Omental fat pad (tissue), 4 donors: ENCODE data around the gene RNF43. TPM values are rescaled to one million over a fixed set of nuclear protein-coding genes. Genes with fewer than 3 reads are reported as not detected.

Source experiments
- ATAC-seq: fragments of 150-250 bp; one replicate; pipeline ENCODE4 v1.9.1; 2016; ENCODE audit warnings: mild to moderate bottlenecking, moderate library complexity; ENCODE audit not compliant: low FRiP score
- DNase-seq: peaks from one replicate; pipeline ENCODE4 v3.0.0-alpha.2; 2019; ENCODE audit warnings: low spot score
- total RNA-seq, 4 donors: library from RNA; depleted of rRNA; stranded (reverse); fragments of >200 nt; gene quantifications; one replicate each; pipeline ENCODE4 v1.1.0, GENCODE V29; 2016
- TF ChIP-seq, protein P1 (sequence below), 3 donors: fragments of 450-650 bp; IDR thresholded peaks; one replicate each; pipeline ENCODE4 v1.5.1; 2016 to 2017; ENCODE audit warnings: antibody characterized with exemption in 3 of 3, mild to moderate bottlenecking in 3 of 3, moderate library complexity in 2 of 3

RNF43 gene
- total RNA-seq, 4 donors from 2014 or later: 0.19 to 0.28 TPM; not detected in 2

- TF ChIP-seq, protein P1, sequence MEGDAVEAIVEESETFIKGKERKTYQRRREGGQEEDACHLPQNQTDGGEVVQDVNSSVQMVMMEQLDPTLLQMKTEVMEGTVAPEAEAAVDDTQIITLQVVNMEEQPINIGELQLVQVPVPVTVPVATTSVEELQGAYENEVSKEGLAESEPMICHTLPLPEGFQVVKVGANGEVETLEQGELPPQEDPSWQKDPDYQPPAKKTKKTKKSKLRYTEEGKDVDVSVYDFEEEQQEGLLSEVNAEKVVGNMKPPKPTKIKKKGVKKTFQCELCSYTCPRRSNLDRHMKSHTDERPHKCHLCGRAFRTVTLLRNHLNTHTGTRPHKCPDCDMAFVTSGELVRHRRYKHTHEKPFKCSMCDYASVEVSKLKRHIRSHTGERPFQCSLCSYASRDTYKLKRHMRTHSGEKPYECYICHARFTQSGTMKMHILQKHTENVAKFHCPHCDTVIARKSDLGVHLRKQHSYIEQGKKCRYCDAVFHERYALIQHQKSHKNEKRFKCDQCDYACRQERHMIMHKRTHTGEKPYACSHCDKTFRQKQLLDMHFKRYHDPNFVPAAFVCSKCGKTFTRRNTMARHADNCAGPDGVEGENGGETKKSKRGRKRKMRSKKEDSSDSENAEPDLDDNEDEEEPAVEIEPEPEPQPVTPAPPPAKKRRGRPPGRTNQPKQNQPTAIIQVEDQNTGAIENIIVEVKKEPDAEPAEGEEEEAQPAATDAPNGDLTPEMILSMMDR (IDR thresholded peaks at IDR 0.05): no peak
- ATAC-seq: no peak
- DNase-seq: no peak
These were observed 34.5 kb downstream of the RNF43 start for GRCh38 chr17:58382872-58383242.

DNA sequence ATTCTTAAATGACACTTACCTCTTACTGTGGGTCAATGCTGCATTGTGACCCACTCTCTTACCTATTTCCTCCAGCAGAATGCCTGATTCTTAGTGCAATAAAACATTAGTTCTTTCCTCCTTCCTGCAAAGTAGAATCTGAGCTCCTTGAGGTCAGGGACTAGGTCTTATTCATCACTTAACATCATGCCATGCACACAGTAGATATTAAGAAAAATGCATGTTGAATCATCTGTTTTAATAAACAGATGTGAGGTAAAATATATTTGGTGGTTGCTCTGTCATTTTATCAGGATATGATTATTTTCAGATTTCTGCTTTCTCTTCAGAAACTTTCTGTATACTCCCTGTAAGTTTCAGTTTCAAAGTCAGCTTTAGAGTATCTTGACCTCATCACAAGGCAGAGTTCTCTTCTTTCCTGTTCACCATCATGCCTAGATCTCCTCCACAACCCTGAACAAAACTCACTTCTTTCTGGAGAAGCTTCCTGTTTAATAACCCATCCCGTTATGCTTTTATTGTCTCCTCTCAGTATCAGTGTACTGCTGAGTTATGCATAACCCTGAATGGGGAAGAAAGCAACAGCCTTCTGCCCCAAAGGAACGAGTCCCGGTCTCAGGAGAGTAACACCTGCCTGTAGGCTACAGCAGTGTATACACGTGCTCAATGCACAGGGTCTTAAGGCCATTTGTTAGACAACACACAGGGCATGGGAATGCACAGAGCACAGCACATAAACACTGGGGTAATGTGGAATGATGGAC, 35.0 kb downstream of the RNF43 start:
- TF ChIP-seq, protein P1 (IDR thresholded peaks at IDR 0.05): no peak

GRCh38 chr17:58381124-58382035, 36.0 kb downstream of the RNF43 start:
- ATAC-seq (no peak), DNase-seq (no peak)
- TF ChIP-seq, protein P1 (IDR thresholded peaks at IDR 0.05): no peak

More for the DNA sequence above, 35.0 kb downstream of the RNF43 start:
- ATAC-seq: no peak
- no peak for DNase-seq

DNA sequence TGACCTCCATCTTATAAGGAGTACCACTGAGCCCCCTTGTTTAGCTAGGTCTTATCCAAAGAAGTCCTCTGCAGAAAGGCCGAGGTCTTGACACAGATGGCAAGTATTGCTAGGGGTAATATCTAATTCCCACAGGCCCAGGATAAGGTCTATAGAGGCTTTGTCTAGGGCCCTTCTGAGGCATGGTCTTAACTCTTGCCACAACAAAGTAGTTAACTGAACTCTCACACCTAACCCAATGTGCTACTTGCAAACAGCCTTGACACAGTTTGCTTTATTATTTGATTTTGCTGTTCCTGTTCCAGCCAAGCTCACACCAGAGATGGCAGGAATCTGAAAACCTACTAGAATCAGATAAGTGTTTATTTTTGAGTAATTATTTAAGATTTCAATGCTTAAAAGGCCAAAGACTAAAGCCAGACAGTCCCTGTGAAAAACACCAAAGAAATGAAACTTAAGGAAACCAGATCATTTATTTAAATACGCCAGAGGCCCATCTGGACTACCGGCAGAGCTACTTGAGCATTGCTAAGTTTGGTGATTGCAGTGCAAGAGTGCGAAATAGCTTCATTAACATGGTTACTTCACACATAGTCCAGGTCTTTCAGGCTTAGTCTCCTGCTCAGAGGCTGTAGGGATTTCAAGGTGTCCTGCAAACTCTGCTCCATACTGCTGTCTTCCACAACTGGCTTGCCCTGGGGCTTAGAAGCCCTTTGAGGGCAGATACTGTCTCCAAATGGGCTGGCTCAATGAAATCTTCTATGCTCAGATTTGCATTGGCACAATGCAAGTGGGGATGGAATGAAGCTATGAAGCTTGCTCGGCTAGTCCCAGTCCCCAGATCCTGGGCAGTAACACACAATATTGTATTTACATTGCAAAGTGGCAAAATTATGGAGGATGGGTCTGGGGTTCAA, 36.9 kb downstream of the RNF43 start:
- TF ChIP-seq, protein P1 (IDR thresholded peaks at IDR 0.05): no peak
- ATAC-seq (no peak), DNase-seq (no peak)

GRCh38 chr17:58379511-58379824, 37.9 kb downstream of the RNF43 start:
- no peak for ATAC-seq
- TF ChIP-seq, protein P1 (IDR thresholded peaks at IDR 0.05): no peak
- DNase-seq: no peak

DNA sequence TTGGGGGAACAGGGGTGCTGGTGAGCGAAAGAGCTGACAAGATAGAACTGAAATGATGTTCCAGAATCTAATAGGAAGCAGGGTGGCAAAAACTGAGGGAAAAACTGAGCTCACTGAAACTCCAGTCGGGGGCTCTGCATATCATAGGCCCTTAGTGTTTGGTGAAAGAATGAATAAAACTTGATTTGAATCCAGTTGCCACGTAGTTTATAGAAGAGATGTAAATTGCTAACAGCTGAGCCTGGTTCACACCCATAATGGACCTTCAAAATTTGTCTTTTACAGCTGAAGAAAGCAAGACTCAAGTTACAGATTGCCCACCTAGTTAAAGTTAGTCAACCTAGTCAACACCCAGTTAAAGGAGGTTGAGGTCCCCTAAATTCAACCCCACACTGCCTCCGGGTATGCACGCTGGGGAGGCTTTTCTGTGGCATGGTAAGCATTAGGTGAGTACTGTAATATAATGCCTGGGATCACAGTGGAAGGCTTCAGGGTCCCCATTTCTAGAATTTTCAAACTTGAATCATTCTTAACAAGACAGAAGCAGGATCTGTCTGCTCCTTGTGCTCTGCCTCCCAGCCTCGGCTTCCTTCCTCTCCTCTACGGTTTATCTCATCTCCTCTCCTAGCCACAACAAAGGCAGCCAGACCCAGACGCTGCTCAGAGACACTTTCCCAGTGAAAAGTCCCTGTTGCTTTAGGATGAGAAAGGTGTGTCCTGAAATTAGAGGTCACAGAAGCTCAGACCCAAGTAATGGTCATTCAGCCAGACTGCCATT, 38.4 kb downstream of the RNF43 start:
- ATAC-seq: no peak
- TF ChIP-seq, protein P1 (IDR thresholded peaks at IDR 0.05): no peak
- no peak for DNase-seq
